Muscle of leg (tissue), 11 donors: Measurements from ENCODE around the gene MBNL1. TPM values are rescaled to one million over a fixed set of nuclear protein-coding genes. Genes with fewer than 3 reads are reported as not detected.

Source experiments
- DNase-seq: peaks from one replicate; pipeline ENCODE4 v3.0.0; 2013
- H3K27ac ChIP-seq: one replicate; pipeline ENCODE4 v1.5.1; 2013; ENCODE audit warnings: mild to moderate bottlenecking, low read length, control low read depth
- H3K27me3 ChIP-seq: one replicate; pipeline ENCODE4 v1.6.1; 2013; ENCODE audit warnings: low read length; ENCODE audit not compliant: control insufficient read depth, insufficient read depth
- H3K36me3 ChIP-seq: one replicate; pipeline ENCODE4 v1.6.1; 2013; ENCODE audit warnings: low read length; ENCODE audit not compliant: control insufficient read depth, insufficient read depth
- H3K4me1 ChIP-seq: one replicate; pipeline ENCODE4 v1.6.1; 2013; ENCODE audit warnings: low read length; ENCODE audit not compliant: control insufficient read depth, insufficient read depth
- H3K4me3 ChIP-seq: one replicate; pipeline ENCODE4 v1.5.1; 2013; ENCODE audit warnings: low read length, control low read depth
- H3K9me3 ChIP-seq: replicated peaks from 2 replicates; pipeline ENCODE4 v1.6.1; 2013; ENCODE audit warnings: low read depth, low read length; ENCODE audit not compliant: control insufficient read depth
- WGBS: methylation state at CpG from one replicate; pipeline ENCODE4 v1.1.5; 2013; ENCODE audit warnings: missing lambda C conversion rate; ENCODE audit not compliant: insufficient coverage; 5-methylcytosine and 5-hydroxymethylcytosine counted together
- polyA plus RNA-seq, 8 donors: library from polyadenylated mRNA; unstranded; fragments of 120-200 nt; gene quantifications; one replicate each; pipeline versions ENCODE4 v1.2.1 to v1.2.3, GENCODE V29; 2013; ENCODE audit warnings: inconsistent platforms in 1 of 8, low replicate concordance in 1 of 8; ENCODE audit not compliant: insufficient read length in 8 of 8, insufficient read depth in 1 of 8
- total RNA-seq: library from RNA; stranded (reverse); fragments of 120-200 nt; gene quantifications from one replicate; pipeline ENCODE4 v1.2.4, GENCODE V29; 2013

Gene MBNL1
- total and polyA plus RNA-seq, 9 donors = 37.6 to 87.4 (median 51.5) TPM

- peaks cover 2% of the 10 kb centered on the region for H3K4me1 ChIP-seq
- no peaks in the 10 kb centered on the region for H3K9me3 ChIP-seq
- H3K27me3 ChIP-seq = no peaks in the 10 kb centered on the region
- H3K27ac ChIP-seq = no peak overlapping the region
- no peaks in the 10 kb centered on the region for H3K36me3 ChIP-seq
- peak; percentile 49 for DNase-seq
- no peak overlapping the region for H3K4me3 ChIP-seq
- no CpG with 5 or more reads among the region's 6 CpGs for WGBS
Observed at GRCh38 chr3:152315623-152316022, 46.9 kb downstream of the MBNL1 start.

DNA sequence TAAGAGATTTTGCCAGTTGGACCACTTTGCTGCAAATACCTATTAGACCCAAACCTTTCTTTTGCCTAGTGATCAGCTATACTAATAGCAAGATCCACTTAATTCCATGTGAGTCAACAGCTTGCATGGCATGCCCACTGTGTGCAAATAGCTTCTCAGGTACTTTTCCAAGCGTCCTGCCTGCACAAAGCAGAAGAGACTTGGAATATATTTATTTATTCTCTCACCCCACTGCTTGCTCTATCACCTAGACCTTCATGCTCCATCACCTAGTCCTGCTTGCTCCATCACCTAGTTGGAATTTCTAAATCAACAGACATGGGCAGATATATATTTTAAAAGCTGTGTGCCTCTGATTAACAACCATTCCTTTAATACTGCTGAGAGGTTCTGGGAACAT lies 47.6 kb downstream of the MBNL1 start:
- no peak overlapping the region for H3K4me3 ChIP-seq
- no peak overlapping the region for H3K27ac ChIP-seq
- no CpG with 5 or more reads among the region's 1 CpG for WGBS
- H3K36me3 ChIP-seq = no peaks in the 10 kb centered on the region
- H3K4me1 ChIP-seq = peaks cover 2% of the 10 kb centered on the region
- H3K9me3 ChIP-seq = no peaks in the 10 kb centered on the region
- H3K27me3 ChIP-seq = no peaks in the 10 kb centered on the region
- DNase-seq = no peak

- WGBS = no CpG with 5 or more reads among the region's 4 CpGs
- Histone ChIP-seq H3K9me3 (no peaks in the 10 kb centered on the region), H3K4me1 (peaks cover 2% of the 10 kb centered on the region), H3K27ac (no peak overlapping the region), H3K4me3 (no peak overlapping the region), H3K36me3 (no peaks in the 10 kb centered on the region), H3K27me3 (no peaks in the 10 kb centered on the region)
- DNase-seq = no peak
Observed at GRCh38 chr3:152317184-152317583, 48.5 kb downstream of the MBNL1 start.

DNA sequence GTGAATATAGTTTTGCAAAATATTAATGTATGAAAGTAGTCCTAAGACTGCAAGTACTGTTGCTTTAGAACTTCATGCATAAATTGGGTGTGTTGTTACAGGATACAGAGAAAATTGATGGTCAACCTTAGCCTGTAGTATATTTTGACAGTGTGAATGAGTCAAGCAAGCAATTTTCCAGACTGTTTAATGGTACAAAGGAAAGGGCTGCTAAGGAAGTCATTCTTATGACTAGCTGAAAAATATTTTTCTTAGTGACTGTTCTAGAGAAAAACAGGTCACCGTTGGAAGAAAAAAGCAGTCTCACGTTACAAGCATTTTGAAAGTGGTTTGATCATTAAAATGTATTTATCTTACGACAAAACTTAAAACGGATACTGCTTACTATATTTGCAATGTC lies 49.2 kb downstream of the MBNL1 start:
- WGBS = no CpG with 5 or more reads among the region's 4 CpGs

DNA sequence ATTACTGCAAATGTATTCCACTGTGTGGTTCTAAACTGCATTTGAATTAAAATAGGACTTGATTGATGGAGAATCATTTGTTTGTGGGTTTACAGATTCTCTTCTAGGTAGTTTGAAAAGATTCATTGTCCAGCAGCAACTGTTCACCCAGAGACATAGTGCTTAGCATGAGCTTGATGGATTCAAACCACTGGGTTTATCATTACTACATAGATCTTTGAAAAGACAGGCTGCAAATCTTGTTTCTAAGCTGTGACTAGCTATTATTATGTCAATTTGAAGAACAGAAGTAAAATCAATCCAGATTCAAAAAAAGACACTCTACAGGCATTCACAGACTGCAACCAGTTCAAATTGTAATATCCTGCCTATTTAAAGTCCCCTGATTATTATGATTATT lies 49.8 kb downstream of the MBNL1 start:
- H3K4me1 ChIP-seq = peaks cover 2% of the 10 kb centered on the region
- no peak overlapping the region for H3K27ac ChIP-seq
- H3K4me3 ChIP-seq = no peak overlapping the region
- no peaks in the 10 kb centered on the region for H3K36me3 ChIP-seq
- no peaks in the 10 kb centered on the region for H3K9me3 ChIP-seq
- H3K27me3 ChIP-seq = no peaks in the 10 kb centered on the region
- no peak for DNase-seq

More for the DNA sequence above, 49.2 kb downstream of the MBNL1 start:
- Histone ChIP-seq H3K4me1 (peaks cover 2% of the 10 kb centered on the region), H3K27ac (no peak overlapping the region), H3K36me3 (no peaks in the 10 kb centered on the region), H3K9me3 (no peaks in the 10 kb centered on the region), H3K27me3 (no peaks in the 10 kb centered on the region), H3K4me3 (no peak overlapping the region)
- peak; percentile 42 for DNase-seq

- no CpG with 5 or more reads among the region's 2 CpGs for WGBS
- no peak overlapping the region for H3K4me3 ChIP-seq
Observed at GRCh38 chr3:152319256-152319655, 50.5 kb downstream of the MBNL1 start.

GRCh38 chr3:152319831-152320617 lies 51.3 kb downstream of the MBNL1 start:
- no CpG with 5 or more reads among the region's 3 CpGs for WGBS
- peak; percentile 66 for DNase-seq
- no peaks in the 10 kb centered on the region for H3K9me3 ChIP-seq
- no peaks in the 10 kb centered on the region for H3K27me3 ChIP-seq
- H3K4me3 ChIP-seq = no peak overlapping the region
- H3K27ac ChIP-seq = no peak overlapping the region
- no peaks in the 10 kb centered on the region for H3K36me3 ChIP-seq
- H3K4me1 ChIP-seq = peaks cover 2% of the 10 kb centered on the region

More at GRCh38 chr3:152319256-152319655, 50.5 kb downstream of the MBNL1 start:
- no peak for DNase-seq
- peaks cover 2% of the 10 kb centered on the region for H3K4me1 ChIP-seq
- H3K36me3 ChIP-seq = no peaks in the 10 kb centered on the region
- no peaks in the 10 kb centered on the region for H3K9me3 ChIP-seq
- no peaks in the 10 kb centered on the region for H3K27me3 ChIP-seq
- no peak overlapping the region for H3K27ac ChIP-seq

DNA sequence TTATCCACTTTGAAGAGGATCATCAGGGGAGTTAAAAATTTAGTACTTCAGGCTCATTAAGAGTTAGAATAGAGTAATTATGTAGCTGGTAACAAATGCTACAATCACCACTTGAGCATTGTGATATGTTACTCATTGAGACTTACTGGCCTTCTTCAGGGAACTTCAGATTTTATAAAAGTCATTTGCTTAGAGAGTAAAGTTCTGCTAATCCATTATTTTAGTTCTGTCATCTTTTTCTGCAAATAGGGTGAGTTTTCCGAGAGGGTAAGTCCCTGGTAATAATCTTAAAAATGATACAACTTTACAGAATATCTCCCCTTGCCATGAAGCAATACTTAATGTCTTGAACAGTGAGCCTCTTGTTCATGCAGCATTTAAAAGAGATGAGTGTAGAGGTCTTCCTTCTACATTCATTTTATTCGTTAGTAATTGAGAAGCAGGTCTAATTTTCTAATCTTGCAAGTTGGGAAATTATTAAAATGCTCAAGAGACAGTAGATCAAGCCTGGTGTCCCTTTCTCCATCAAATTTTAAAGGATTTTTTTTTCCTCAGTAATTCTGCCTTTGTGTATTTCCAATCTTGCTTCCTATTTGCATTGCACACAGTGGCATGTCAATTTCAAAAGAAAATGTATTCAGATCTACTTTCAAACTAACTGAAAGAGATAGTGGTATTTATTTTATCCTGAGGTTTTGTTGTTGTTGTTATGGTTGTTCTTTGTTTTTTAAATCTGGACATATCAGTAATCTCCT lies 52.6 kb downstream of the MBNL1 start:
- H3K4me1 ChIP-seq = peaks cover 2% of the 10 kb centered on the region
- no peaks in the 10 kb centered on the region for H3K27me3 ChIP-seq
- no CpG with 5 or more reads among the region's 2 CpGs for WGBS
- no peak overlapping the region for H3K27ac ChIP-seq
- H3K9me3 ChIP-seq = peaks cover 6% of the 10 kb centered on the region
- no peaks in the 10 kb centered on the region for H3K36me3 ChIP-seq
- DNase-seq = no peak
- no peak overlapping the region for H3K4me3 ChIP-seq

DNA sequence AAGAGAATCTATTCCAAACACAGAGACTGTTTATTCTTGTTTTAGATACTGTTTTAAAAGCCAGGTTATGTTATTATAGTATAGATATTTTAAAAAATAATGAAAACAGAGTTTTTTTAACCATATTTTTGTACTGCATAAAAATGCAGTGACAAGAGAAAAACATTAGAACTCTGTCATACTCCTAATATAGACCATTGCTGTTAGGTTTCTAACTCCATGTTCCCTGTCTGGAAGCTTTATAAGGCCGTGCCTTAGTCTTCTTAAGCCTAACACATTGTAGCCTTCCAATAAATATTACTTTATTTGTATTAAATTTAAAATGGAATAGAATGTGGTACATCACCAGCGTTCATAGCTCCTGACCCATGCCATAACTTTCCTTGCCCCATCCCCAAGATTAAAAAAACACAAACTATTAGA lies 53.2 kb downstream of the MBNL1 start:
- Histone ChIP-seq H3K27ac (no peak overlapping the region), H3K36me3 (no peaks in the 10 kb centered on the region), H3K4me3 (no peak overlapping the region), H3K27me3 (no peaks in the 10 kb centered on the region), H3K9me3 (peaks cover 6% of the 10 kb centered on the region), H3K4me1 (peaks cover 2% of the 10 kb centered on the region)
- WGBS = no CpG with 5 or more reads among the region's 2 CpGs
- DNase-seq = no peak

DNA sequence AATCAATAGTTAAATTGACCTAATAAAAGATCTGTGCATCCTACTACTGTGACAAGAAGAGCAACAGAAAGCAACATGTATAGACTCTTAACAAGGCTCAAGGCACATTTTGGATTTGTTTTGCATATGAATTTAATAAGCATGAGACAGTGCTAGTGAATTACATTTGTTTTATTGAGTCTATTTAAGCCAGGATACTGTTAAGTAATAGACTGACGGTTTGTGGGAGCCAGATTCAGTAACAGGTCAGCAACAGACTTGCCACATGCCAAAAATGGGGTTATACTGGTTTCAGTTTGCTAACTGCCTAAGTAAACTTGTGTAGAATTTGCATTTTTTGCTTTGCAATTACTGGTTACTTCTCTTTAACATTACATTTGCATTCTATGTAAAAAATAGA lies 54.0 kb downstream of the MBNL1 start:
- Histone ChIP-seq H3K27me3 (no peaks in the 10 kb centered on the region), H3K36me3 (no peaks in the 10 kb centered on the region), H3K9me3 (peaks cover 6% of the 10 kb centered on the region), H3K27ac (no peak overlapping the region), H3K4me3 (no peak overlapping the region), H3K4me1 (peaks cover 2% of the 10 kb centered on the region)
- DNase-seq = no peak
- WGBS = 33% methylated on average over 1 of the region's 1 CpG
